Activated CD8-positive, alpha-beta memory T cell treated with anti-CD3 and anti-CD28 coated beads, Interleukin-2, amount 10 ng/mL, durations not matched to agents 7 days and 5 days (primary cell): ENCODE results near the gene PRDM8. TPM values are rescaled to one million over a fixed set of nuclear protein-coding genes. Genes with fewer than 3 reads are reported as not detected.

Experiments used
- ATAC-seq: fragments of 150-1000 bp; cut with Tn5 transposase; one replicate; pipeline ENCODE4 v1.10.0; 2021; ENCODE audit warnings: moderate library complexity
- CTCF ChIA-PET: fragments of 350-600 bp; sonication (Branson Sonifier 250); formaldehyde crosslinking; loops from one replicate; lab custom pipeline; 2021; ENCODE audit warnings: antibody characterized with exemption; lab: Charles Lee
- DNase-seq: peaks from one replicate; pipeline ENCODE4 v3.0.0-alpha.2; 2020
- H3K27ac Mint-ChIP-seq: one replicate; pipeline ENCODE4 v1.8.0; 2021; ENCODE audit warnings: mild to moderate bottlenecking, mixed read lengths
- H3K27me3 Mint-ChIP-seq: one replicate; pipeline ENCODE4 v1.8.0; 2021; ENCODE audit warnings: mixed read lengths
- H3K36me3 Mint-ChIP-seq: one replicate; pipeline ENCODE4 v1.8.0; 2021; ENCODE audit warnings: mild to moderate bottlenecking, mixed read lengths
- H3K4me1 Mint-ChIP-seq: one replicate; pipeline ENCODE4 v1.8.0; 2021; ENCODE audit warnings: mixed read lengths
- H3K4me3 Mint-ChIP-seq: one replicate; pipeline ENCODE4 v1.8.0; 2021; ENCODE audit warnings: mild to moderate bottlenecking, moderate library complexity, mixed read lengths
- H3K9me3 Mint-ChIP-seq: one replicate; pipeline ENCODE4 v1.8.0; 2022; ENCODE audit warnings: low read depth, mixed read lengths
- total RNA-seq, 2 experiments: library from RNA; stranded (reverse); gene quantifications; one replicate each; pipeline ENCODE4 v1.2.3, GENCODE V29; 2021

PRDM8 gene
- total RNA-seq, 2 experiments from 2014 or later = 21.7 to 32.5 TPM

- CTCF ChIA-PET = no interaction called here
- Mint-ChIP-seq H3K4me1 (no peaks in the 10 kb centered on the region), H3K4me3 (no peak overlapping the region), H3K27me3 (peaks cover 38% of the 10 kb centered on the region), H3K9me3 (no peaks in the 10 kb centered on the region), H3K36me3 (no peaks in the 10 kb centered on the region), H3K27ac (no peak overlapping the region)
- DNase-seq = no peak
- ATAC-seq = no peak
These were observed 55.1 kb downstream of the PRDM8 start for GRCh38 chr4:80252427-80252826.

- H3K27ac Mint-ChIP-seq = no peak overlapping the region
- no peaks in the 10 kb centered on the region for H3K4me1 Mint-ChIP-seq
- DNase-seq (no peak), ATAC-seq (no peak)
- H3K9me3 Mint-ChIP-seq = no peaks in the 10 kb centered on the region
- H3K27me3 Mint-ChIP-seq = peaks cover 42% of the 10 kb centered on the region
- H3K36me3 Mint-ChIP-seq = no peaks in the 10 kb centered on the region
- CTCF ChIA-PET = no interaction called here
- no peak overlapping the region for H3K4me3 Mint-ChIP-seq
These were observed 55.6 kb downstream of the PRDM8 start for GRCh38 chr4:80252953-80253352.

GRCh38 chr4:80253510-80253909, 56.2 kb downstream of the PRDM8 start:
- no peaks in the 10 kb centered on the region for H3K4me1 Mint-ChIP-seq
- CTCF ChIA-PET = interaction anchor here (0.7 kb wide), 1 partner anchor 575 kb away, joined by 4 read pairs; no protein-coding TSS in a partner anchor
- DNase-seq = no peak
- no peak overlapping the region for H3K4me3 Mint-ChIP-seq
- no peaks in the 10 kb centered on the region for H3K9me3 Mint-ChIP-seq
- no peaks in the 10 kb centered on the region for H3K36me3 Mint-ChIP-seq
- no peak for ATAC-seq
- H3K27me3 Mint-ChIP-seq = peaks cover 43% of the 10 kb centered on the region
- no peak overlapping the region for H3K27ac Mint-ChIP-seq

Other genes starting within 250 kb of the PRDM8 start
- 10 to 100 TPM; 52.0 to 55.0 TPM for gene ANTXR2, start 124.3 kb upstream of the PRDM8 start, total RNA-seq
- gene FGF5, start 69.2 kb downstream of the PRDM8 start, total RNA-seq = not detected
- gene CFAP299, start 138.2 kb downstream of the PRDM8 start, total RNA-seq = not detected